ENCODE results near the gene BHLHE23. TPM values are rescaled to one million over a fixed set of nuclear protein-coding genes. Genes with fewer than 3 reads are reported as not detected.

The BHLHE23 gene
- not detected in 2 replicates for total RNA-seq

DNA sequence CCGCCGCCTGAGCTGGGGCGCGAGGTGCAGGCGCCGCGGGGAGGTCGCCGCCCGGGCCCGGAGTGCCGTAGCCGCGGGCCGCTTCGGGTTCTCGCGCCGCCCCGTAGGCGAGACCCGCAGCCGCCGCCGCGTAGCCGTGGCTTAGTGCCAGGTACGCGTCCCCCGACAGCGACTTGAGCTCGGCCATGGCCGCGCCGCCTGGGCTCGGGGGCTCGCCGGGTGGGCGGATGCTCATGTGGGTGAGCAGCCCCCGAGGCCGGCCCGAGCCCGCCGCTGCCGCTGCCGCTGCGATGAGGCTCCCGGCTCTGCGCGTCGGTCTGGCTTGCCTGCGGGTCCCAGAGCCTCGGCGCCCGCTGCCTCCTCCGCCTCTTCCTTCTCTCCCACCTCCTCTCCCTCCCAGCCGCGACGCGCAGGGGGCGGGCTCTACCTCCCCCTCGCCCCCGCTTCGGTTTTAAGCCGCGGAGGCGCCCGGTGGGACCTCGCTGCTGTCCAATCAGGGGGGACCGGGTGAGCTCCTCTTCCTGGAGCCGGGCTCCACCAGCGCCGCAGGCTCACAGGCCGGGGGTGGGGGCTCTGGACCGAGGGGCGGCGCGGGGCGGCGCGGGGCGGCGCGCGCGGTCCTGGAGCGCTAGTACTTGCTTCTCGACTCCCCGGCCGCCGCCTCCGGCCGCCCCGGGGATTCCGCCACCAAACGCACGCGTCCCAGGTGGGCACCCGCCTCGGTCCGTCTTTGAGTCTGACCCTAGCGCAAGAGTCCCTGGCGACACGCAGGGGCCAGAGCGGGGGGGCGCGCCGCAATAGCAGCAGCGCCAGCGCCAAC is at the start of gene BHLHE23:
TSS of gene BHLHE23 (minus strand) at position 425 of the 820 bp plus-strand sequence. CDS start at position 235, 190 bp downstream.

Other genes with a start within 250 kb of the BHLHE23 start
- gene MRGBP, start 210.5 kb downstream of the BHLHE23 start, total RNA-seq, result 11.8 and 17.5 TPM in 2 replicates
- gene OGFR, start 202.1 kb downstream of the BHLHE23 start, total RNA-seq, result 33.0 and 40.8 TPM in 2 replicates
- 0.32 and 0.69 TPM in 2 replicates for gene COL9A3, start 189.9 kb downstream of the BHLHE23 start, total RNA-seq
- 10.2 and 11.7 TPM in 2 replicates for gene TCFL5, start 145.1 kb downstream of the BHLHE23 start, total RNA-seq
- 21.5 and 50.9 TPM in 2 replicates for gene DIDO1, start 80.5 kb downstream of the BHLHE23 start, total RNA-seq
- 29.8 and 37.3 TPM in 2 replicates for gene GID8, start 68.8 kb downstream of the BHLHE23 start, total RNA-seq
- 6.9 and 7.3 TPM in 2 replicates for gene SLC17A9, start 54.3 kb downstream of the BHLHE23 start, total RNA-seq
- gene YTHDF1, start 209.2 kb upstream of the BHLHE23 start, total RNA-seq, result 15.1 and 28.6 TPM in 2 replicates
- gene BIRC7, start 228.9 kb upstream of the BHLHE23 start, total RNA-seq, result not detected in 2 replicates
- gene NKAIN4, start 247.5 kb upstream of the BHLHE23 start, total RNA-seq, result not detected in 2 replicates

Measured in bladder microvascular endothelial cell (primary cell).